ENCODE measurements around the gene NAA60.

DNA sequence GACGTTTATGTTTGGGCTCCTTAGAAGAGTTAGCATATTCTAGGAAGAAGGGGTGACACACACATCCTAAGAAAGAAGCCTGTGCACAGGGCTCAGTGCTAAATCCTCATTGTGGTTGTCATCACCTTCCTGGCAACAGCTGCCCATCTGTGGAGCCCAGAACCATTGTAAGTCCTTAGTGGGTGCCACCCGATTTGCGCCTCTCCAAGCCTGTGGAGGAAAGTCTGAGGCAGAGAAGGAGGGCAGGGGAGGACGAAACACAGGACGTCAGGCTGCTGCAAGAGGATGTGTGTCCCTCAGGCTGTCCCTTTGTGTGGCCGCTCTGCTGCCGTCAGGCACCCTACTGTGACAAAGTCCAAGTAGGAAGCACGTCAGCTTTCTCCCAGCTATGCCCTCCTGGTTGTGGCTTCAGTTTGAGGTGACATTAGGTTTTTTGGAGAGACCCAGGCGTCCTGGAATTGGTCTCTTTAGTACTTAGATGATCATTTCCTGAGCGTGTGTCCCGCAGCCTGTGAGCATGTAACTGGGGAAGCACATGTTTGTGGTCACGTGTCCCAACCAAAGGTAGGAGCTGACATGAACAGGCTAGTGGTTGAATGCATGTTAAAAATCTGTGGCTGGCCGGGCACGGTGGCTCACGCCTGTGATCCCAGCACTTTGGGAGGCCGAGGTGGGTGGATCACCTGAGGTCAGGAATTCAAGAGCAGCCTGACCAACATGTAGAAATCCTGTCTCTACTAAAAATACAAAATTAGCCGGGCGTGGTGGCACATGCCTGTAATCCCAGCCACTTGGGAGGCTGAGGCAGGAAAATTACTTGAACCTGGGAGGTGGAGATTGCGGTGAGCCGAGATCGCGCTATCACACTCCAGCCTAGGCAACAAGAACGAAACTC is 68.1 kb downstream of the NAA60 start:
- TF ChIP-seq CTCF (optimal IDR thresholded peaks at IDR 0.05 in 1 of 3, IDR thresholded peaks at IDR 0.05 in 1 of 3, conservative IDR thresholded peaks at IDR 0.05 in 1 of 3; ENCODE audit: extremely low read depth in 1 of 3, insufficient read depth in 2 of 3, low read length in 3 of 3) (no peak), EZH2 (IDR thresholded peaks at IDR 0.05; ENCODE audit: low read length) (no peak)
